ENCODE results near the gene RWDD1.

The RWDD1 gene

GRCh38 chr6:116570856-116571682 lies at the start of gene RWDD1:
Gene RWDD1 (plus strand): TSS chr6:116571504. CDS start chr6:116571583, 79 bp downstream.
- peak; percentile 99 for DNase-seq (ENCODE audit: low read depth)

GRCh38 chr6:116522896-116523295 lies 48.4 kb upstream of the RWDD1 start:
- DNase-seq (ENCODE audit: low read depth): no peak

- DNase-seq (ENCODE audit: low read depth): no peak
These were observed 47.1 kb upstream of the RWDD1 start for GRCh38 chr6:116524236-116524635.

GRCh38 chr6:116528133-116528532 lies 43.2 kb upstream of the RWDD1 start:
- DNase-seq (ENCODE audit: low read depth): no peak

- DNase-seq (ENCODE audit: low read depth): peak; percentile 68
These were observed 42.5 kb upstream of the RWDD1 start for GRCh38 chr6:116528780-116529179.

GRCh38 chr6:116529466-116530290 lies 41.6 kb upstream of the RWDD1 start:
- DNase-seq (ENCODE audit: low read depth): no peak

GRCh38 chr6:116530436-116530835 lies 40.9 kb upstream of the RWDD1 start:
- no peak for DNase-seq (ENCODE audit: low read depth)

- DNase-seq (ENCODE audit: low read depth): peak; percentile 83
These were observed 39.4 kb upstream of the RWDD1 start for GRCh38 chr6:116531675-116532570.

- DNase-seq (ENCODE audit: low read depth): no peak
These were observed 37.9 kb upstream of the RWDD1 start for GRCh38 chr6:116533233-116533957.

- DNase-seq (ENCODE audit: low read depth): peak; percentile 42
These were observed 36.2 kb upstream of the RWDD1 start for GRCh38 chr6:116535109-116535508.

GRCh38 chr6:116536216-116536621 lies 35.1 kb upstream of the RWDD1 start:
- peak; percentile 86 for DNase-seq (ENCODE audit: low read depth)

GRCh38 chr6:116542426-116542825 lies 28.9 kb upstream of the RWDD1 start:
- peak; percentile 33 for DNase-seq (ENCODE audit: low read depth)

- no peak for DNase-seq (ENCODE audit: low read depth)
These were observed 28.2 kb upstream of the RWDD1 start for GRCh38 chr6:116543149-116543548.

GRCh38 chr6:116545651-116546050 lies 25.7 kb upstream of the RWDD1 start, which contains the start of gene TRAPPC3L:
Gene TRAPPC3L (minus strand): TSS chr6:116545684. CDS start chr6:116545514, 170 bp downstream.
- DNase-seq (ENCODE audit: low read depth): no peak

- no peak for DNase-seq (ENCODE audit: low read depth)
These were observed 23.9 kb upstream of the RWDD1 start for GRCh38 chr6:116547358-116547757.

GRCh38 chr6:116550796-116551195 lies 20.5 kb upstream of the RWDD1 start:
- DNase-seq (ENCODE audit: low read depth): no peak

GRCh38 chr6:116553451-116553850 lies 17.9 kb upstream of the RWDD1 start, which contains the start of gene CALHM4:
Gene CALHM4 (plus strand): TSS chr6:116553751. CDS start chr6:116553794, 43 bp downstream.
- DNase-seq (ENCODE audit: low read depth): no peak

- DNase-seq (ENCODE audit: low read depth): peak; percentile 90
These were observed 15.2 kb upstream of the RWDD1 start for GRCh38 chr6:116556065-116556464.

GRCh38 chr6:116556814-116557415 lies 14.4 kb upstream of the RWDD1 start:
- DNase-seq (ENCODE audit: low read depth): no peak

GRCh38 chr6:116557893-116558292 lies 13.4 kb upstream of the RWDD1 start:
- peak; percentile 99 for DNase-seq (ENCODE audit: low read depth)

- DNase-seq (ENCODE audit: low read depth): no peak
These were observed 11.2 kb upstream of the RWDD1 start for GRCh38 chr6:116560130-116560529.

Measured in ELR (cell line).